GM18519 (cell line): Measurements from ENCODE around the gene NID2.
A peak's percentile ranks its signal among the peaks of the same experiment; 100 is the strongest.

Experiments
- ATAC-seq: cut with Tn5 transposase; IDR thresholded peaks from one replicate; pipeline ENCODE4 v1.9.1; 2021; ENCODE audit warnings: mild to moderate bottlenecking, moderate library complexity; ENCODE audit not compliant: unreplicated experiment, low FRiP score

Gene NID2

GRCh38 chr14:52007637-52008036, 61.2 kb downstream of the NID2 start:
- no peak for ATAC-seq

- ATAC-seq: no peak
Measured at GRCh38 chr14:52007211-52007610, 61.6 kb downstream of the NID2 start.

- ATAC-seq: no peak
Measured at GRCh38 chr14:52006361-52006760, 62.5 kb downstream of the NID2 start.

GRCh38 chr14:52005625-52006024, 63.2 kb downstream of the NID2 start:
- no peak for ATAC-seq

- ATAC-seq: no peak
Measured at GRCh38 chr14:52003324-52003723, 65.5 kb downstream of the NID2 start.

GRCh38 chr14:52002542-52002941, 66.3 kb downstream of the NID2 start:
- ATAC-seq: no peak

GRCh38 chr14:52000696-52001095, 68.2 kb downstream of the NID2 start:
- ATAC-seq: no peak

- ATAC-seq: no peak
Measured at GRCh38 chr14:52000019-52000582, 68.8 kb downstream of the NID2 start.

- no peak for ATAC-seq
Measured at GRCh38 chr14:51999084-51999483, 69.8 kb downstream of the NID2 start.

- ATAC-seq: no peak
Measured at GRCh38 chr14:51998348-51998747, 70.5 kb downstream of the NID2 start.

- ATAC-seq: no peak
Measured at GRCh38 chr14:51996148-51996746, 72.6 kb downstream of the NID2 start.

- ATAC-seq: no peak
Measured at GRCh38 chr14:51993285-51993920, 75.5 kb downstream of the NID2 start.

GRCh38 chr14:51990488-51990887, 78.4 kb downstream of the NID2 start:
- ATAC-seq: no peak

GRCh38 chr14:51989293-51990234, 79.3 kb downstream of the NID2 start, which contains the start of gene RTRAF:
TSS of gene RTRAF (plus strand) at chr14:51989546. CDS start at chr14:51989640, 94 bp downstream.
- peak; percentile 85 for ATAC-seq

- ATAC-seq: no peak
Measured at GRCh38 chr14:51988221-51988620, 80.6 kb downstream of the NID2 start.

GRCh38 chr14:51981218-51981854, 87.5 kb downstream of the NID2 start:
- ATAC-seq: peak; percentile 42

GRCh38 chr14:51979088-51979709, 89.7 kb downstream of the NID2 start:
- no peak for ATAC-seq

- ATAC-seq: no peak
Measured at GRCh38 chr14:51978681-51979085, 90.2 kb downstream of the NID2 start.

GRCh38 chr14:51977075-51977474, 91.8 kb downstream of the NID2 start:
- ATAC-seq: no peak

- no peak for ATAC-seq
Measured at GRCh38 chr14:51972566-51972965, 96.3 kb downstream of the NID2 start.
